Umbilical cord (tissue), 2 donors: Measurements from ENCODE around the gene UGCG. TPM values are rescaled to one million over a fixed set of nuclear protein-coding genes. Genes with fewer than 3 reads are reported as not detected.
"Not testable (repeated sequence)": the region's sequence is repeated elsewhere in the genome, so short reads cannot be mapped to it uniquely, and the experiment has no call there.

Source experiments
- DNase-seq: peaks from one replicate; pipeline ENCODE4 v3.0.0-alpha.2; 2015; ENCODE audit warnings: low spot score
- total RNA-seq: library from RNA; depleted of rRNA; stranded (reverse); fragments of >200 nt; gene quantifications from one replicate; pipeline ENCODE4 v1.2.3, GENCODE V29; 2014; ENCODE audit warnings: low replicate concordance; ENCODE audit not compliant: insufficient read depth

Gene UGCG
- total RNA-seq, 1 donor from 2014 or later, result 61.6 TPM

DNA sequence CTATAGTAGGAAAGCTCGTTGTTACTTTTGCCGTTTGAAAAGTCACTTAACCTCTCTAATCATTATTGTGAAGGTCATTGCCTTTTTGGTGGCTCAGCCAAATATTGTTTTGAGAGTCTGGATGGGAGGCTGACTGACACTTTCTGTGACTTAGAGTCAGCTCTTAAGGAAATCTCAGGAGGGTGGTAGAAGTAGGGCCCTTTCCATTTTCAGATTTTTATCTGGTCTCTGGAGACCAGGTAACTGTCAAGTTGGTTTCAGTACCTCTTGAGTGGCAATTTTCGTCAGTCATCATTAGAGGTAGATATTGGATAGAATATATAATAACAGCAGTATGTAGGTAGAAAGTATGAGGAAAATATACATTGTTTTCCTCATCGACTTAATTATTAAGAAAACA lies 23.3 kb downstream of the UGCG start:
- DNase-seq, result no peak

DNA sequence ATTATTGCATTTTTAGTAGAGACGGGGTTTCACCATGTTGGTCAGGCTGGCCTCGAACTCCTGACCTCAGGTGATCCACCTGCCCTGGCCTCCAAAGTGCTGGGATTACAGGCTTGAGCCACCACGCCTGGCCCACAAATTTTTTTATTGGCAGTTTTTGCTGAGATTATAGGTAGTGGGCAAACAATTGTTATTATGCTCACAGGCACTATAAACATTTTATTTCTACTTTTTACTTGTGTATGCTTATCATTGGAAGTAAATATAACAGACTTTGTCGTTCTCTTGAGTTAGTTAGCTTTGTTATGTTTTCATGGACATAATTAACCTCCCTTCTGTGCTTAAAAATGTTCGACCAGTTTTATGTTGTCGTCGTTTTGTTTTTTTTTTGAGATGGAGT lies 23.9 kb downstream of the UGCG start:
- no peak for DNase-seq

DNA sequence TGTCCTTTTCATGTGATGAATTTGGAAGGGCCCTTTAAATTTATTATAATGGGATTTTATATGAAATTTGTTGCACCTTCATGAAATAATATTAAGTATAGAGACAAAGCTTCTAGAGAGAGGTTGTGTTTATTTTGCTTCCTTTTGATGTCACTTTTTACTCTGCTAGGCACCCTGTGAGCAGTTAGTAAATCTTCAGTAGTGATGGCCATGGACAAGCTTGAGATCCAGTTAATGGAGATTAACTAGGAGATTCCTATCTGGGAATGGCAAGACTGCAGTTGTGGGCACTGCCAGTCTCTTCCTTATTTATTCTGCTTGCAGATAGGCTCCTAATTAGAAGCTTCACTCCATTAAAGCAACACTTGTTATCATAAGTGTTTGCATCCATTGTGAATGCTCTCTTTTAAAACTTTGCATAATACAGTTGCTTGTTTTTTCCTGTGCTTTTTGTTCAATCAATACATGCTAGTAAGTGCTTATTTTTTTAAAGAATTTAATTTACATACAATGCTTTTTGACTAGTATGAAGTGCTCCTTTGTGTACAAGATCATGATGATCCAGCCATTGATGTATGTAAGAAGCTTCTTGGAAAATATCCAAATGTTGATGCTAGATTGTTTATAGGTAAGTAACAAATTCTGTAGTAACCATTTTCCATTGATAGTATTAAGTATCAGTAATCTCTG lies 25.9 kb downstream of the UGCG start:
- no peak for DNase-seq

DNA sequence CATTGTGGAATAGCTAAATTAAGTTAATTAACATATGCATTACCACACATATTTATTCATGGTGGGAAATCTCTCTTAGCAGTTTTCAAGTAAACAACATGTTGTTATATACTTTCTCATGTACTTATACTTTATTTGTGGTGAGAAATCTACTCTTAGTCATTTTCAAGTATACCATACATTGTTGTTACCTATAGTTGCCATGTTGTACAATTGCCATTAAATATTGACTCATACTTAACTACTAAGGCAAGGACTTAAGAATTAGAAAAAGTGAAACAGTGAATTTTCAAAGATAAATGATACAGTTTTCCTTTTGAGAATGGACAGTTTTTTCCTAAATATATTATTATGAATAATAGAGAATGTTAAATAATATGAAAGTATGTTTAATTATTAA lies 27.7 kb downstream of the UGCG start:
- no peak for DNase-seq

DNA sequence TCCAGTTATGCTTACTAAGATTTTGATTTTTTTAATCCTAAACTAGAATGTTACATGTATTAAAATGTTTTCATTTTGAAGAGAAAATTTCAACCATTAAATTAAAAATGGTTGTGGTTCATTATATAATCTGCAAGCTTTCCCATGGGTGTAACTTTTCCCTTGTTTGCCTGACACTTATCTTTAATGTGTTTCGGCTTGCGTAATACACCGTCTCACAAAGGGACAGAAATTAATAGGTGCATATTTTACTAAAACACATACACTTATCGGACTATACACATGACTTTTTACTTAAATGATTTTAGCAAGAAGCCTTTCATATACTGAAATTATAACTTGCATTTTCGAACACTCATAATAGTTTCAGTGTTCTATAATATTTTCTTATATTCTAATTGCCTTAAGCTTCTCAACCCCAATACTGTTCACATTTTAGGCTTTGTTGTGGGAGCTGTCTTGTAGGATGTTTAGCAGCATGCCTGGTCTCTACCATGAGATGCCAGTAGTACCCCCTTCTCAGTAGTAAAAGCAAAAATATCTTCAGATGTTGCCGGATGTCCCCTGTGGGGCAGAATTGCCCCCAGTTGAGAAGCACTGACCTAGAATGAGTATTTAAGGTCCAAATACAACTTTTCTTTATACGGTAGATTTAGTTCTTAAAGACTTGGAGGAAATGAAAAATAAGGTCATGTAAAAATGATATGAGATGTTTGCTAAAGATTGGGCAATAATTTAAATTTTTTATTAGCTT lies 28.6 kb downstream of the UGCG start:
- DNase-seq, result no peak

DNA sequence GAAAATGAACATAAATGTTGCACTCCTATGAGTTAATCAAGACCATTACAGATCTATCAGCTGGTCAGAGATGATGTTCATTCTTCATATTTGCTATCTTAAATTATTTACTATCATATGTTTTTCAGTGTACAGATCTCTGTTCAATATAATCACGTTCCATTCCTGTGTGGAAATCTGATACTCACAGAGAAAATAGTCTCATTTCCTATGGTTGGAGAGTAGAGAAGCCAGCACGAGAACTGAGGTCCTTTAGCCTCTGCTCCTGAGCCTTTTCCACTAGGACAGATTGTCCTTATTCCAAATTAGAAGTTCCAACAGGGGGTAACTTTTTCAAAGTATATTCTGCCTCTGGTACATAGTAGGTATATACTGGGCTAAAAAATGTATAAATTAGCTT lies 29.2 kb downstream of the UGCG start:
- DNase-seq, result no peak

DNA sequence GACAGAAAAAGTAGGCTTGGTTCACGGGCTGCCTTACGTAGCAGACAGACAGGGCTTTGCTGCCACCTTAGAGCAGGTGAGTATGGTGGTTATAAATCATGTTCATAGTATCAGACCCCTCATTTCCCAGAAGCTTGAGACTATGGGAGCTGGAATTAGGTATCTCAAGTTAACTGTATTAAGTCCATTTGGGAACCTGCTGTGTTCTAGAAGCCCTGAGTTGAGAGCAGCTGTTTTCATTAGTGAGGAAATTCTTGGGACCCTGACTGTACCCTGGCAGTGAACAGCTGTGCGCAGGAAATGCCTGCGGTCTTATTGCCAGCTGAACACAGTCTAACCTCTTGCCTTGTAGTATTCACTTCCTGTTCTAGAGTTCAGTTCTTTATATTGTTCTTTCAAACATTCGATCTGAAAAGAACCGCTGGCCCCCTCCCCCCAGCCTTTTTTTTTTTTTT lies 29.8 kb downstream of the UGCG start:
- DNase-seq, result peak; percentile 24

DNA sequence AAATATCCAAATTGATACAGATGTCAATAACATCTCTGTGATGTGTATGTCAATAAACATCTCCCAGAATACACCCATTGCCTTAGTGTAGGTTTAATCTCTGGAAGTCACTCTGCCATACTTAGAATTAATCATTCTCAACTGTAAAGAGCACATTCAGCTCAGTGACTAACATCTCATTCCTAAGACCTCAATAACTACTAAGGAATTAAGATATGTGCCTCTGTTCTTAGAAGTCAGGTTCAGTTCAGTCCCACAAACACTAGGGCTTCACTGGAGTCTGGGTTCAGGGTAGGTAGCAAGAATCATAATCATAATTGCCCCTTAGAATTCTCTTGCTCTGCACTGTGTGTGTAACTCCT lies 31.7 kb downstream of the UGCG start:
- DNase-seq, result no peak

DNA sequence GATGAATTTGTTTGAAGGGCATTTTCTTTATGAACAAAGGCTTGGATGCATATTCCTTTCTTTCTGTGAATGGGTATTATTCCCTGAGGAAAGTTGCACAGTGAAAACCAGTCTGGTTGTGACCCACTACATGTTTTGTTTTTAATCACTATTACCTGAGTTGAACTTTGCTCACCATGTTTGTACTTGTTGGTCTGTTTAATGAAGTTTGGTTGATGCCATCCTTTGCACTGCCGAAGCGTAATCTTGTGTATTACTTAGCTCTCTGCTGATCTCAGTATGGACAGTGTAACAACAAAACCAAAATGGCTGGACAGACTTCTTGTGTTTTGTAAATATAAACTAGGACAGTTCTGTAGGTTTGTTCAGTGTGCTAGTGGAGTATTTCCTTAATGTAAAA lies 38.1 kb downstream of the UGCG start:
- DNase-seq, result no peak

DNA sequence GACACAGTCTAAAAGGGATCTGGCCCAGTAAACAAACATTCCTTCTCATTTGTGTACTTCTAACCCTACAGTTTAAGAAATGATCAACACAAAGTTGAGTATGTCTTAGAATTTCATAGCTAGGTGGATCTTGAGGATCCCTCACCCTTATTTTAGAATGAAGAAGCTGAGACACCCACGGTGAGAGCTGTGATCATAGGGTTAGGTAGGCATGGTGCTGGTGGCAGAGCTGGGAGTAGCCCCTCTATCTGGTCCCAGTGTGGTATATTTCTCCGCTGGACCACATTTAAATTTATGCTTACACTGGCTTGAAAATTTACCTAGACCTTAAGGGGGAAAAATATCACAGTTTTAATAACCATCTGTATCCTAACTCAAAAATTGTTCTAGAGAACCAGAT lies 39.8 kb downstream of the UGCG start:
- no peak for DNase-seq

DNA sequence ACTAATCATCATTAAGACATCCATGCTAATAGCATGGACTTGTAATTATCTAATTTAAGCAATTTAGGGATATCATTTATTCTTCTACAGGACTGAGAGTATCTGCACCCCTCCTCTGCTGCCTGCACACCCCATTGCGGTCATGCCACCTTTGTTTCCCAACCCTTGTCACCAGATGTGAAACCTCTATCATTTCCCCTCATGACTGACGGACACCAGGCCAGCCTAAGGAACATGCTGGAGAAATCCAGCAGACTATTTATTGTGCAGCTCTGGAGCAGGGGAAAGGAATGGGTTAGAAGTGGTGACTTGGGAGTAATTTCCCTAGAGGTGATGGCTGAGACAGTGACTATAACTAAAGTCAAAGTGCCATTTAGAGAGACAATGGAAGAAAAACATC lies 40.7 kb downstream of the UGCG start:
- DNase-seq, result no peak

DNA sequence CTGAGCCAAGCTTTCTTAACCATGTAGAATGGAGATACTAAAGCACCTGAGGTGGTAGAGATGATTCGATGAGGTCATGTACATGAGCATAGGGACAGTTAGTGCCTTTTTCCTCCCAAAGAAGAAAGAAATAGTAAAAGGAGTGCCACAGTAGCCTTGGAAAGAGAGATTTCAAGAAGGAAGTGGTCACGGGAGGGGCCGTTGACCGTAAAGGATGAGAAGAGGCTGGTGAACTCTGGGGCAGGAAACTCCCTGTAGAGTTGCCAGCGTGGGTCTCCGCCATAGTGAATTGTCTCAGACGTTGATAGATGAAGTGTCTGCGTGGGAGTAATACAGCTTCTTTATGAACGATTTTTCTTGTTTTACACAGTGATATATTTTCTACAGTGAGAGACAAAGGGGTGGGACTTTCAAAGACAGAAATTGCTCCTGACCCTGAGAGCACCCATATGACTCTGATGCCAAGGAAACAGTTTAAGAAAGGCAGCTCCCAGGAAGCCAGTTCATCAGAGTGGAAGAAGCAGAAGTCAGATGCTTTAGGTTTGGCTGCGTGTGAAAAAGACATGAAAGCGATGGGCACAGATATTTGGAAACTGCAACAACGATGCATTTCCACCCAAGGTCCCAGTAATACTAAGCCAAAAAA lies 41.3 kb downstream of the UGCG start:
- no peak for DNase-seq

DNA sequence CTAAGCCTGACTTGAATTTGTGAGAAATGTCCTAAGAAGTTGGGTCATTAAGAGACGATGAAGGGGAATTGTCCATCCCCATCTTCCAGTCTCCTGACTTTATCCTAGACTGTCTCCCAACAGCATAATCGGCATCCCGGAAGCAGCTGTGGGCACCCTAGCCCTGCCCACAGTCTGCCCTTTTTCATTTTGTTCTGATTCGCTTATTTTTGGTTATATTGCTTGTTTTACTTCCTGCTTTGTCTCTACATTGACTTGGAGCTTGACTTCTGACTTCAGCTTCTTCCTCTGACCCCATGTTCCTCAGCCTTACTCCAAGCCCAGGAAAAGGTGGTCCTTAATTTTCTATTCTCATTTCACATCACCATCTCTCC lies 41.8 kb downstream of the UGCG start:
- DNase-seq, result no peak

DNA sequence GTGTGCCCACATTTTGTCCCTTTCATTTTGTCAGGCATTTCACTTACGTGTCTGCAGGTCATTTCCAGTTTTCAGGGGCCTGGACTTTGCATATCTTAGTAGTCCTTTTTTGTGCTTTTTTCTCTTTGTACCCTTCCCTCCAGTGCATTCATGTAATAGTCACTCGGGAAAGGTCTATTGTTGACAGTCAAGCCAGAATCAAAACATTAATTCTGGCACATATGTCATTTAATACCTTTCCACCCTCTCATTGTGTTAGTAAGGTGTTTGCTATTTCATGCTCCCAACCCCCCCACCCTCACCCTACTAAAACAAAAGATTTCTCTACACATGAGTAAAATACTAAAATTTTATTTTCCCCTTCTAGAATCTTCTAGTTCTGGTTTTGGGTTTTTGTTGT lies 42.7 kb downstream of the UGCG start:
- DNase-seq, result no peak

DNA sequence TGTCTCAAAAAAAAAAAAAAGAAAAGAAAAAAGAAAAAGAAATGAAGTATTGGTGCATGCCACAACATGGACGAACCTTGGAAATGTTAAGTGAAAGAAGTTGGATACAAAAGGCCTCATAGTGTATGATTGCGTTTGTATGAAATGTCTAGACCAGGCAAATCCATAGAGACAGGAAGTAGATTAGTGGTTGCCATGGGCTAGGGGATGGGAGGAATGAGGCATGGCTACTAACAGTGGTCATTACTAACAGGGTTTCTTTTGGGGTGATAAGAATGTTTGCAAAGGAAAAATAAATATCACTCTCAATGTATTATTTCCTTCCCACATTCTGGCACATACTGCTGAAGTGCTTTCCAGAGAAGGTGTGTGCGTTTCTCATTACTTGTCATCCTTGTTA lies 44.1 kb downstream of the UGCG start:
- DNase-seq, result no peak

DNA sequence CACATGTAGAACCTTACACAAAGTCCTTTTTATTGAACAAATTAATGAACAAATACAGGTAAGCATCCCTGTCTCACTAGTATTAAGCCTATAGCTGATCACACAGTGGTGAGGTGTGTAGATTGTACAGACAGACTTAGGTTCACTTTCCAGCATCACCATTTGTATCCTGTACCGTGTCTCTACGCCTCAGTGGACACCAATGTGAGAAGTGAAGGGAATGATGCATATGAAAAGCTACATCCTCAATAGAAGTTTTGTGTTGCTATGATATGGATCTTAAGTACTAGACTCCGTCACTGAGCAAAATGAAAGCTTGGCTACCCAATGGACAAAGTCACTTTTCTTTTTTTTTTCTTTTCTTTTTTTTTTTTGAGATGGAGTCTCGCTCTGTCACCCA lies 46.6 kb downstream of the UGCG start:
- no peak for DNase-seq

DNA sequence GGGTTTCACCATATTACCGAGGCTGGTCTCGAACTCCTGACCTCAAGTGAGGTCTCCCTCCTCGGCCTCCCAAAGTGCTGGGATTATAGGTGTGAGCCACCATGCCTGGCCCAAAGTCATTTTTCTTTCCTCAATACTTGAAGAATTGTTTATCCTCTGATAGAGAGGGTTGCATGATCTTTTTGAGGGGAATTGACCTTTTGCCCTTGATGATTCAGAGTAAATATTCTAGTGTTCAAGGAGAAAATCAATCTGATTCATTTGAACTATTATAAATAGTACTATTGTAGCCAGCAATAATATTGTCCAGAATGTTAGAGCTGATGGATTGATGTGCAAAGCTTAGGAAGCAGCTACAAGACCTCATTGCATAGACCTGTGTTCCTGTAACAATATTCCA lies 47.1 kb downstream of the UGCG start:
- DNase-seq, result no peak

DNA sequence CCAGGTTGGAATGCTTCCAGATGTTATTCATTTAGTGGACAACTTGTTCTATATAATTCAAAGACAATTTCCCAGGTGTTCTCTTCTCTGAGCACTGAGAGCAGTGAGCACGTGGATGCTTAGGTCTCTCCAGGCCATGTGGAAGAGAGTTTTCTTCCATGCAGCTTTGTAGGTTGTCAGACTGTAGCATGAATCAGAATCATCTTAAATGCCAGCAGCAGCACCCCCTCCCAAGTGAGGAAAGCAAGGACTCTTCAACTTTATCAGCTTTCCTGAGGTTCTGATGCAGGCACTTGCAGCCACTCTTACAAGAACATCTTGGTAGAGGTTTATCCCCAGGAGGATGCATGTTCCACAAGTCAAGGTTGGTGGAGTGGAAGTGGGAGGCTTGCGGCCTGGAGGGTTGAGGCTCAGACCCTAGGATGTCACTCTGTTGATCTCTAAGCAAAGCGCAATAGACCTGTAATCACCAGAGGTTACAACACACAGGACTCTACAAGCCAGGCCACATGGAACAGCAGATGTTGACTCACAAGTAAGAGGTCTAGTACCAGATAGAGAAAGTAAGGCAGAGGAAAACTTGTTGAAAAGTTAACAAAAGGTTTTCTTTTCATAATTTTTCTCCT lies 47.7 kb downstream of the UGCG start:
- DNase-seq, result no peak

DNA sequence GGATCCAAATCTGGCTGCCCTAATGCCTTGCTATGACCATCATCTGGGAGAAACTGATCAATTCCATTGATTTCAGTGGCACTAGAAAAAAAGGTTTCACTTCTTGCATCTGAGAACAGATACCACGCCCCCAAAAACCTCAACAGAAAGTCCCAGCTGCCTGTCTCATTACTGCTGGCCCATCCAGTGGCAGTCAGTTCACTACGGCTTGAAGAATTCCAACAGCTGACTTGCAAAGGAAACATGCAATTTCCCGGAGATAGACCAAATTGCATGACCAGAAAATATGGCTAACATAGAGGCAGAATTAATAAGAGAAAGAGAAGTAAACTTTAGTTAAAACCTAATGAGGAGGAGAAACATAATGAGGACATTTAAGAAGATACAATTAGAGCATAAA lies 48.6 kb downstream of the UGCG start:
- no peak for DNase-seq

DNA sequence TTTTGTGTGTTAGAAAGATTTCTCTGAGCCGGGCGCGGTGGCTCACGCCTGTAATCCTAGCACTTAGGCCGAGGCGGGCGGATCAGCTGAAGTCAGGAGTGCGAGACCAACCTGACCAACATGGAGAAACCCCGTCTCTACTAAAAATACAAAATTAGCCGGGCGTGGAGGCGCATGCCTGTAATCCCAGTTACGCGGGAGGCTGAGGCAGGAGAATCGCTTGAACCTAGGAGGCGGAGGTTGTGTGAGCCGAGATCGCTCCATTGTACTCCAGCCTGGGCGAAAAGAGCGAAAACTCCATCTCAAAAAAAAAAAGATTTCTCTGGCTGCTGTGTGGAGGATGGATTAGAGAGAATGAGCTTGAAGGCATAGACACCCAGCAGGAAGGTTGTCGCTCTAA lies 51.5 kb downstream of the UGCG start:
- DNase-seq, result not testable (repeated sequence)

DNA sequence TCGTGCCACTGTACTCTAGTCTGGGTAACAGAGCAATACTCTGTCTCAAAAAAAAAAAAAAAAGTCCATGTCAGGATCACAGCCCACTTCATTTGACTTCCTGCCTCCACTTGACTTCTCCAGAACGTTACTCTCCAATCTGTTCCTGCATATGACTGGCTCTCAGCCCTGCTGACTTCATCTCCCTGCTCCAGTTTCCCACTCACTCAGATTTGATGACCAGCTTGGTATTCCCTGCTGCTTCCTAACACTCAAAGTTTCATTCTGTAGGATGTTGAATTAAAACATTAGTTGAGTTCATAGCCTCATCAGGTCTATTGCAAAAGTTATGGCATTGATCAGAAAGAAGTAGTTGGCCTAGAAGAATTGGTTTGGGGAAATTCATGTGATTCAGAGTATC lies 52.3 kb downstream of the UGCG start:
- DNase-seq, result no peak

DNA sequence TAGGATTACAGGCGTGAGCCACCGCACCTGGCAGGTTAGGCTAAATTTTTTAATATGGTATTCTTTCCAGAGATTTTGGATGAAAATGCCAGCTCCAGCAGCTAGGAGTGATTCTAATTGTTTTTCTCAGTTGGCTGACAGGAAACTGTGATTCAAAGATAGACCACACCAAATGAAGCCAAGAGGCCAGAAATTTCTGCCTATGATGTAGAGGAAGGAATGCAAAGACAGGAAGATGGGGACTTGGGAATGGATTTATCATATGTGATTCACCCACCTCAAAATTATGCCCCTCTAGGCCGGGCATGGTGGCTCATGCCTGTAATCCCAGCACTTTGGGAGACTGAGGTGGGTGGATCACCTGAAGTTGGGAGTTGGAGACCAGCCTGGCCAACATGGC lies 53.3 kb downstream of the UGCG start:
- no peak for DNase-seq

DNA sequence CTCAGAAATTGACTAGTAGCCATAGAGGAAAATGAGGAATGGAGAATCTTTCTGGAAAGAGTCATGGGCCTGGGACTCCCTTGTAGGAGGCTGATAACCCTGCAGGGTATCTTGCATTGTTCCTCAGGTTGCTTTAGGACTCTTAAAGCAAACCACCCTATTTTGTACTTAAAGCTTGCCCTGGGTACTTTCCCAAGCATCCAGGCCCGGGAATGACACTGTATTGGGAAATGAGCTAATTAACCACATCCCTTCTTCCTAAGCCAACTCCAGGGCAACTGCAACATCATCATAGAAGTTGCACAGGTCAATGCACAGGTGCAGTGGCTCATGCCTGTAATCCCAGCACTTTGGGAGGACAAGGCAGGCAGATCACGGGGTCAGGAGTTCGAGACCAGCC lies 55.9 kb downstream of the UGCG start:
- no peak for DNase-seq
